K562 (cell line): ENCODE results near the gene ASRGL1. TPM values are rescaled to one million over a fixed set of nuclear protein-coding genes. Genes with fewer than 3 reads are reported as not detected.

Experiments
- ATF1 ChIP-seq, 2 experiments: fragments of 450-650 bp in 1 of 2; IDR thresholded peaks; 2 replicates each; pipeline ENCODE4 v1.6.1; 2016; ENCODE audit warnings: missing compliant biosample characterization in 1 of 2, missing genetic modification characterization in 1 of 2
- CEBPB ChIP-seq: fragments of 450-650 bp; IDR thresholded peaks from 2 replicates; pipeline ENCODE4 v1.6.1; 2016; ENCODE audit warnings: missing genetic modification characterization, missing compliant biosample characterization
- COPS2 ChIP-seq: fragments of 450-650 bp; conservative IDR thresholded peaks from 2 replicates; pipeline ENCODE4 v1.6.1; 2016; ENCODE audit warnings: mild to moderate bottlenecking, moderate library complexity
- CSDE1 ChIP-seq, 2 experiments: fragments of 450-650 bp; IDR thresholded peaks; 2 replicates each; pipeline ENCODE4 v1.6.1; 2016; ENCODE audit warnings: mild to moderate bottlenecking in 1 of 2
- DMBX1 ChIP-seq: fragments of 250-450 bp; sonication (Bioruptor Pico); IDR thresholded peaks from 2 replicates; pipeline ENCODE4 v1.8.0; 2022; ENCODE audit warnings: inconsistent platforms, mild to moderate bottlenecking, moderate library complexity, borderline replicate concordance
- EHMT2 ChIP-seq: fragments of 450-650 bp; IDR thresholded peaks from 2 replicates; pipeline ENCODE4 v1.6.1; 2018; ENCODE audit warnings: antibody characterized with exemption
- FIP1L1 ChIP-seq: fragments of 200-400 bp; formaldehyde crosslinking; IDR thresholded peaks from 2 replicates; pipeline ENCODE4 v1.6.1; 2018; ENCODE audit warnings: mild to moderate bottlenecking, low read depth, low read length; ENCODE audit not compliant: poor library complexity, severe bottlenecking
- GABPB1 ChIP-seq: sonication (generic); formaldehyde crosslinking; IDR thresholded peaks from 2 replicates; pipeline ENCODE4 v1.8.0; 2022; ENCODE audit warnings: mild to moderate bottlenecking, missing genetic modification reagents
- HDAC8 ChIP-seq: fragments of 450-650 bp; IDR thresholded peaks from 2 replicates; pipeline ENCODE4 v1.6.1; 2016; ENCODE audit warnings: mild to moderate bottlenecking, missing genetic modification characterization, moderate library complexity, missing compliant biosample characterization
- KAT8 ChIP-seq: fragments of 450-650 bp; IDR thresholded peaks from 2 replicates; pipeline ENCODE4 v1.6.1; 2016; ENCODE audit warnings: low read depth, mild to moderate bottlenecking
- MEF2A ChIP-seq: IDR thresholded peaks from 2 replicates; pipeline ENCODE4 v1.6.1; 2011; ENCODE audit warnings: low read depth, mild to moderate bottlenecking, low read length, moderate library complexity; ENCODE audit not compliant: control insufficient read depth
- NCOA6 ChIP-seq: fragments of 450-650 bp; IDR thresholded peaks from 2 replicates; pipeline ENCODE4 v1.6.1; 2017; ENCODE audit warnings: mild to moderate bottlenecking
- PRPF4 ChIP-seq: fragments of 200-400 bp; formaldehyde crosslinking; IDR thresholded peaks from one replicate; pipeline ENCODE4 v1.6.1; 2017; ENCODE audit warnings: low read length, low read depth, mild to moderate bottlenecking; ENCODE audit not compliant: insufficient read depth, poor library complexity, severe bottlenecking
- SMAD1 ChIP-seq: fragments of 150-350 bp; IDR thresholded peaks from 2 replicates; pipeline ENCODE4 v1.6.1; 2014; ENCODE audit warnings: low read length, low read depth; ENCODE audit not compliant: partially characterized antibody
- SMARCA4 ChIP-seq: fragments of 450-650 bp; IDR thresholded peaks from 2 replicates; pipeline ENCODE4 v1.6.1; 2016
- STAT5A ChIP-seq: IDR thresholded peaks from 2 replicates; pipeline ENCODE4 v1.6.1; 2012; ENCODE audit warnings: low read length, inconsistent platforms, borderline replicate concordance
- XRCC5 ChIP-seq: fragments of 200-400 bp; formaldehyde crosslinking; IDR thresholded peaks from 2 replicates; pipeline ENCODE4 v1.6.1; 2017; ENCODE audit warnings: low read depth, mild to moderate bottlenecking, low read length
- ZNF121 ChIP-seq: sonication (generic); formaldehyde crosslinking; conservative IDR thresholded peaks from 2 replicates; pipeline ENCODE4 v1.8.0; 2022; ENCODE audit warnings: missing genetic modification reagents
- ZNF436 ChIP-seq: fragments of 250-450, 450-650 bp; sonication (Bioruptor Pico); formaldehyde crosslinking; IDR thresholded peaks from 2 replicates; pipeline ENCODE4 v1.7.0; 2020; ENCODE audit warnings: mild to moderate bottlenecking
- ZNF644 ChIP-seq: fragments of 200-800 bp; sonication (Bioruptor generic); IDR thresholded peaks from 2 replicates; pipeline ENCODE4 v1.6.1; 2016; ENCODE audit warnings: low read depth, missing genetic modification characterization, missing compliant biosample characterization
- polyA plus RNA-seq, 8 experiments: library from polyadenylated mRNA; depleted of rRNA in 4 of 8; stranded (reverse) in 5 of 8; unstranded in 3 of 8; fragments of >200 nt; fragmentation: Nextera tagmentation in 2 of 8; fragmentation: Illumina TruSeq in 1 of 8; extraction: Ambion mirVana in 2 of 8; extraction: Trizol in 1 of 8; gene quantifications; 2 replicates each; pipeline versions ENCODE4 v1.2.1 to v1.2.3, GENCODE V29; 2011 to 2014; ENCODE audit warnings: inconsistent platforms in 1 of 8, missing spikeins in 1 of 8
- total RNA-seq, 7 experiments: library from RNA; depleted of rRNA in 6 of 7; stranded (reverse); fragments of >200 nt in 6 of 7; fragmentation: Illumina TruSeq in 2 of 7; extraction: Trizol in 2 of 7; gene quantifications; 2 replicates each; pipeline versions ENCODE4 v1.2.1 to v1.2.3, GENCODE V29; 2011 to 2021; ENCODE audit warnings: low replicate concordance in 1 of 7
- TF ChIP-seq, protein P1 (sequence below), 2 experiments: fragments of 450-650 bp in 1 of 2; sonication (generic) in 1 of 2; formaldehyde crosslinking; conservative IDR thresholded peaks; 2 replicates each; pipeline versions ENCODE4 v1.4.0 to v1.8.1; 2020 to 2022; ENCODE audit warnings: mild to moderate bottlenecking in 1 of 2, missing genetic modification reagents in 1 of 2
- TF ChIP-seq, protein P2 (sequence below): fragments of 450-650 bp; formaldehyde crosslinking; IDR thresholded peaks from 2 replicates; pipeline ENCODE4 v1.4.0; 2020; ENCODE audit warnings: mild to moderate bottlenecking, mixed read lengths
- TF ChIP-seq, protein P3 (sequence below), 2 experiments: fragments of 450-650 bp in 1 of 2; sonication (generic) in 1 of 2; formaldehyde crosslinking in 1 of 2; IDR thresholded peaks in 1 of 2; conservative IDR thresholded peaks in 1 of 2; 2 replicates each; pipeline versions ENCODE4 v1.6.1 to v1.8.1; 2016 to 2023; ENCODE audit warnings: mild to moderate bottlenecking in 2 of 2, moderate library complexity in 2 of 2, inconsistent platforms in 1 of 2, missing genetic modification reagents in 1 of 2
- TF ChIP-seq, protein P4 (sequence below): sonication (generic); formaldehyde crosslinking; IDR thresholded peaks from 2 replicates; pipeline ENCODE4 v1.8.0; 2022; ENCODE audit warnings: missing genetic modification reagents, mild to moderate bottlenecking, moderate library complexity, borderline replicate concordance

ASRGL1 gene
- total and polyA plus RNA-seq, 9 of the 15 experiments (the other 6 are each of a cell fraction or from before 2014, with no cell fraction given) = 3.1 to 23.0 (median 11.2) TPM

DNA sequence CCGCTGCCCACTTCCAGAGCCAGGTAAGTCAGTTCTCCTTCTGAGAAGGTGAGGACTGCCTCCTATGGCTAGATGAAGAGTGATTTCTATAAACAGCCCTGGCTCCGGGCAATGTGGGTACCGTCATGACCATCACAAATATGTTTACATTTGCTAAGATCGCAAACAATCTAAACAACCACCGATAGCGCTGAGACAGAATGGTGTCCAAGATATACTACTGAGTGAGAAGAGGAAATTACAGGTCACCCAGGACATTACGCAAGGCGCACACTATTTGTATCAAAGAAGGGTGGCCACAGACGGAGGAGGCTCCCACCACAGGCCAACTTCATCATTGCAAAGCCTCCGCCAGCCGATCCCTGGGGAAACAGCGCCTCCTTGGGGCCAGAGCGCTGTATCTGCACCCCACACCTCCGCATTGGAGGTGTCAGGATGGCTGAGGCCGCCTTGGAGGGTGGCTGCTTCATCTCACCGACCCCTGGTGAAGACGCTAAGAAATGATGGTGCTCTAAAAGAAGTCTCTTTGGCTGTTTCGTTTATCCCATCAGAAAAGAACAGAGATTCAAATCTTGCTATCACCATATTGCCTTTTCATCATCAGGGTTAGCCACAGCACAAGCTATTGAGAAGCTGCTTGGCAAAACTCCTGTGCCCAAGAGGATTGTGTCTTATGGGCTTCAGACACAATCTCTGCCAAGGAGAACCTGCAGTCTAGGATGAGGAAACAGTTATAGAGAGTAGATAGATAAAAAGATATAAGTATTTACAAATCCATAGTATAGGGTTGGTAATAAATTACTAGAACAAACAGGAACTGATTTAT, 12.3 kb upstream of the ASRGL1 start (continued):
- TF ChIP-seq COPS2 (no peak), PRPF4 (no peak), STAT5A (no peak), ZNF436 (no peak), ZNF644 (no peak), SMARCA4 (no peak), HDAC8 (tag) (no peak), XRCC5 (0 out of 2 replicates have a peak, but pooled peaks have one; percentile 59), SMAD1 (no peak), DMBX1 (no peak), EHMT2 (peak; percentile 72; the same call in 1 of the 2 replicates), CEBPB (tag) (peak; percentile 96), FIP1L1 (no peak), ATF1 (CRISPR knock-in tag; IDR thresholded peaks at IDR 0.05) (no peak), ATF1 (tag; IDR thresholded peaks at IDR 0.05) (peak; percentile 51), NCOA6 (no peak), CSDE1 (IDR thresholded peaks at IDR 0.05) (no peak), ZNF121 (CRISPR knock-in tag) (no peak), KAT8 (no peak), GABPB1 (CRISPR knock-in tag) (peak; percentile 38; the same call in 1 of the 2 replicates), MEF2A (no peak)
- TF ChIP-seq, protein P1, sequence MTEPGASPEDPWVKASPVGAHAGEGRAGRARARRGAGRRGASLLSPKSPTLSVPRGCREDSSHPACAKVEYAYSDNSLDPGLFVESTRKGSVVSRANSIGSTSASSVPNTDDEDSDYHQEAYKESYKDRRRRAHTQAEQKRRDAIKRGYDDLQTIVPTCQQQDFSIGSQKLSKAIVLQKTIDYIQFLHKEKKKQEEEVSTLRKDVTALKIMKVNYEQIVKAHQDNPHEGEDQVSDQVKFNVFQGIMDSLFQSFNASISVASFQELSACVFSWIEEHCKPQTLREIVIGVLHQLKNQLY (CRISPR knock-in tag; conservative IDR thresholded peaks at IDR 0.05) = no peak
- TF ChIP-seq, protein P2, sequence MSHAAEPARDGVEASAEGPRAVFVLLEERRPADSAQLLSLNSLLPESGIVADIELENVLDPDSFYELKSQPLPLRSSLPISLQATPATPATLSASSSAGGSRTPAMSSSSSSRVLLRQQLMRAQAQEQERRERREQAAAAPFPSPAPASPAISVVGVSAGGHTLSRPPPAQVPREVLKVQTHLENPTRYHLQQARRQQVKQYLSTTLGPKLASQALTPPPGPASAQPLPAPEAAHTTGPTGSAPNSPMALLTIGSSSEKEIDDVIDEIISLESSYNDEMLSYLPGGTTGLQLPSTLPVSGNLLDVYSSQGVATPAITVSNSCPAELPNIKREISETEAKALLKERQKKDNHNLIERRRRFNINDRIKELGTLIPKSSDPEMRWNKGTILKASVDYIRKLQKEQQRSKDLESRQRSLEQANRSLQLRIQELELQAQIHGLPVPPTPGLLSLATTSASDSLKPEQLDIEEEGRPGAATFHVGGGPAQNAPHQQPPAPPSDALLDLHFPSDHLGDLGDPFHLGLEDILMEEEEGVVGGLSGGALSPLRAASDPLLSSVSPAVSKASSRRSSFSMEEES = no peak
- TF ChIP-seq, protein P3, sequence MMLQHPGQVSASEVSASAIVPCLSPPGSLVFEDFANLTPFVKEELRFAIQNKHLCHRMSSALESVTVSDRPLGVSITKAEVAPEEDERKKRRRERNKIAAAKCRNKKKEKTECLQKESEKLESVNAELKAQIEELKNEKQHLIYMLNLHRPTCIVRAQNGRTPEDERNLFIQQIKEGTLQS (IDR thresholded peaks at IDR 0.05) = peak; percentile 35; the same call in 1 of the 2 replicates
- TF ChIP-seq, protein P3 (CRISPR knock-in tag; conservative IDR thresholded peaks at IDR 0.05) = no peak
- TF ChIP-seq, protein P4, sequence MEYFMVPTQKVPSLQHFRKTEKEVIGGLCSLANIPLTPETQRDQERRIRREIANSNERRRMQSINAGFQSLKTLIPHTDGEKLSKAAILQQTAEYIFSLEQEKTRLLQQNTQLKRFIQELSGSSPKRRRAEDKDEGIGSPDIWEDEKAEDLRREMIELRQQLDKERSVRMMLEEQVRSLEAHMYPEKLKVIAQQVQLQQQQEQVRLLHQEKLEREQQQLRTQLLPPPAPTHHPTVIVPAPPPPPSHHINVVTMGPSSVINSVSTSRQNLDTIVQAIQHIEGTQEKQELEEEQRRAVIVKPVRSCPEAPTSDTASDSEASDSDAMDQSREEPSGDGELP (CRISPR knock-in tag) = peak; percentile 66; the same call in 1 of the 2 replicates
